ENCODE measurements around the gene LUZP4.

LUZP4 gene

DNA sequence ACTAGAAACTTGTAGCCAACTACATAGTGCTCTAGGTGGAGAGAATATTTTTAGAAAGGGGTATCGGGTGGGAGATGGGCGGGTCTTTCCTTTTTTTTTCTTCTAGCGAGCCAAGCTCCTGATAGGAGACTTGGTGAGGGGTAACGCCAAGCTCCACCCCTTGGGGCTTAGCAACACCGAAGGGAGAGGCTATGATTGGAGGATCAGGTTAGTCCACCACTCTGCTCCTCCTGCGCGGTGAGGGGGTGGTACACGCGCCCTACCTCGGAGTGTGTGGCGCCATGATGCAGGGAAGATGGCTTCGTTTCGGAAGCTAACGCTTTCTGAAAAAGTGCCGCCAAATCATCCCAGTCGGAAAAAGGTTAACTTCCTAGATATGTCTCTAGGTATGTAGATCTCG lies at the start of gene LUZP4:
TSS of gene LUZP4 (plus strand) at position 251 of the 400 bp plus-strand sequence. CDS start at position 296, 45 bp downstream.
- TF ChIP-seq, protein P1, sequence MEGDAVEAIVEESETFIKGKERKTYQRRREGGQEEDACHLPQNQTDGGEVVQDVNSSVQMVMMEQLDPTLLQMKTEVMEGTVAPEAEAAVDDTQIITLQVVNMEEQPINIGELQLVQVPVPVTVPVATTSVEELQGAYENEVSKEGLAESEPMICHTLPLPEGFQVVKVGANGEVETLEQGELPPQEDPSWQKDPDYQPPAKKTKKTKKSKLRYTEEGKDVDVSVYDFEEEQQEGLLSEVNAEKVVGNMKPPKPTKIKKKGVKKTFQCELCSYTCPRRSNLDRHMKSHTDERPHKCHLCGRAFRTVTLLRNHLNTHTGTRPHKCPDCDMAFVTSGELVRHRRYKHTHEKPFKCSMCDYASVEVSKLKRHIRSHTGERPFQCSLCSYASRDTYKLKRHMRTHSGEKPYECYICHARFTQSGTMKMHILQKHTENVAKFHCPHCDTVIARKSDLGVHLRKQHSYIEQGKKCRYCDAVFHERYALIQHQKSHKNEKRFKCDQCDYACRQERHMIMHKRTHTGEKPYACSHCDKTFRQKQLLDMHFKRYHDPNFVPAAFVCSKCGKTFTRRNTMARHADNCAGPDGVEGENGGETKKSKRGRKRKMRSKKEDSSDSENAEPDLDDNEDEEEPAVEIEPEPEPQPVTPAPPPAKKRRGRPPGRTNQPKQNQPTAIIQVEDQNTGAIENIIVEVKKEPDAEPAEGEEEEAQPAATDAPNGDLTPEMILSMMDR (IDR thresholded peaks at IDR 0.05): no peak
- no peak for DNase-seq (ENCODE audit: low spot score)
- Histone ChIP-seq H3K27ac (no peak within 1 kb of the TSS), H3K4me3 (no peak within 1 kb of the TSS)

DNA sequence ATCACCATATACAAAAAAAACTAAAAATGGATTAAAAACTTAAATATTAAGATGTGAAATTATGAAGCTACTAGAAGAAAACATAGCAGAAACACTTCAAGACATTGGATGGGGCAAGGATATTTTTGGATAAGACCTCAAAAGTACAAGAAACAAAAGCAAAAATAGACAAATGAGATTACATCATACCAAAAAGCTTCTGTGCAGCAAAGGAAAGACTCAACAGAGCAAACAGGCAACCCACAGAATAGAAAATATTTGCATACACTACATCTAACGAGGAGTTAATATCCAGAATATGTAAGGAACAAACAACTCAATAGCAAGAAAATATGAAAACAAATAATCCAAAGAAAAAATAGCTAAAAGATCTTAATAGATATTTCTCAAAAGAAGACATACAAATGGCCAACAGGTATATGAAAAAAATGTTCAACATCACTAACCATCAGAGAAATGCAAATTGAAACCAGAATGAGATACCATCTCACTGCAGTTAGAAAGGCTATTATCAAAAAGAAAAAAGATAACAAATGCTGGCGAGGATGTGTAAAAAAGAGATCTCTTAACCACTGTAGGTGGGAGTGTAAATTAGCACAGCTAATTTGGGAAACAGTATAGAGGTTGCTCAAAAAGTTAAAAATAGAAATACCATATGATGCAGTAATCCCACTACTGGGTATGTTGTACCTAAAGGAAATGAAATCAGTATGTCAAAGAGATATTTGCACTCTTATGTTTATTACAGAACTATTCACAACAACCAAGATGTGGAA lies 37.9 kb upstream of the LUZP4 start:
- Histone ChIP-seq H3K27ac (no peak overlapping the region), H3K4me3 (no peak overlapping the region)
- TF ChIP-seq, protein P1 (IDR thresholded peaks at IDR 0.05): no peak
- DNase-seq (ENCODE audit: low spot score): no peak

DNA sequence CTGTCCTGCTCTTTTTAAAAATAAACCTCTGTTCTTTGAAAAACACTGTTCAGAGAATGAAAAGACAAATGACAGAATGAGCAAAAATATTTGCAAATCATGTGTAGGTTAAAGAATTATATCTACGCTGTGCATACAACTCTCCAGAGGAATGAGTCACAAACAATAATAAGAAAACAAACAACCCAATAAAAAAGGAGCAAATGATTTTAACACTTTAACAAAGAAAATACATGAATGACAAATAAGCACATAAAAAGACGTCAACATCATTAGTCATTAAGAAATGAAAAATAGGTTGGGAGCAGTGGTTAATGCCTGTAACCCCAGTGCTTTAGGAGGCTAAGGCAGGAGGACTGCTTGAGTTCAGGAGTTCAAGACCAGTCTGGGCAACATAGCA lies 34.5 kb upstream of the LUZP4 start:
- Histone ChIP-seq H3K27ac (no peak overlapping the region), H3K4me3 (no peak overlapping the region)
- TF ChIP-seq, protein P1 (IDR thresholded peaks at IDR 0.05): no peak
- no peak for DNase-seq (ENCODE audit: low spot score)

DNA sequence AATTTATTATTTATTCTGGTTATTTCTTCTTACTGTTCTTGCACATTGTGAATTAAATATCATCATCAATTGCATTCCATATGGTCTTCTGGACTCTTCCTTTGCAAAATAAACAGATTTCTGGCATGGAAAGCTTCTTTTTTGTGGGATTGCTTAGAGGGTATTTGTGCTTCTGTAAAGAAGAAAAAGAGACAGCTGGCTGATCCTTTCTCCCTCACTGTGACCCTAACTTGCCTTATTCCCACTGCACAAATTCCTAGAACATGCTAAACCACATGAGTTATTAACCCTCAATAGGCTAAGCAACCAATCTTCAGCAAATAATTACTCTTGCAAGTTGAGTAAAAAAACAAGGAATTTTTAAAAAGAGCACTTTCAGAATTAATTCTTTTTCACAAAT lies 31.8 kb upstream of the LUZP4 start:
- no peak for DNase-seq (ENCODE audit: low spot score)
- TF ChIP-seq, protein P1 (IDR thresholded peaks at IDR 0.05): no peak
- H3K27ac ChIP-seq: no peak overlapping the region
- no peak overlapping the region for H3K4me3 ChIP-seq

DNA sequence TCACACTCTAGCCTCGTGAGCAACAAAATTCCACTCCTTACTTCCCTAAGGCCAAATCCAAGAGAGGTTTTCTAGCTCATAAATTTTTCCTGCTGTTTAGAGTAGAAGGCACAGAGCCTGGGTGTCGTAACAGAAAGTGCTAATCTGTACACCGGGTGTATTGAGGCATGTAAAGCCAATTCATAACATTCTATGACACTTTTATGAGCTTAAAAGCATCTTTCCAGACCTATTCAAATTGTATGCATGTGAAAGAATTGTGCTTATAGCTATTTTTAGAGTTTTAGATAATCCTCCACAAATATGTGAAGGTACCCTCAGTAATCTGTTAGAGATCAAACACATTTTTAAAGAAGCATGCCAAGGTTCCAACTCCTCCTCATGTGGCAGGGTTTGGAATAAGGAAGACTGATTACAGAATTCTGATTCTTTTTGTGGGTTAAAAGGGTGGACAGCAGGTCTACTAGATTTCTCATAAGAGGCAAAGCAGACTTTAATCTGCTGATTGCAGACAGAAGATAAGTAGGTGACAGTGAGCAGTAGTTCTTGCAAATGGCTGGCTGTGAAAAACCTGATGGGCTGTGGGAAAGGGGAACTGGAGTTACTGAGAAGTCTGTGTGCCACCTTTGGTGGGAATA lies 30.2 kb upstream of the LUZP4 start:
- TF ChIP-seq, protein P1 (IDR thresholded peaks at IDR 0.05): no peak
- no peak overlapping the region for H3K4me3 ChIP-seq
- no peak for DNase-seq (ENCODE audit: low spot score)
- no peak overlapping the region for H3K27ac ChIP-seq

GRCh38 chrX:115260330-115260729 lies 29.2 kb upstream of the LUZP4 start:
- DNase-seq (ENCODE audit: low spot score): no peak
- no peak overlapping the region for H3K4me3 ChIP-seq
- TF ChIP-seq, protein P1 (IDR thresholded peaks at IDR 0.05): no peak
- H3K27ac ChIP-seq: no peak overlapping the region

- no peak for DNase-seq (ENCODE audit: low spot score)
- TF ChIP-seq, protein P1 (IDR thresholded peaks at IDR 0.05): no peak
Measured at GRCh38 chrX:115261148-115261547, 28.4 kb upstream of the LUZP4 start.

More at GRCh38 chrX:115261148-115261547, 28.4 kb upstream of the LUZP4 start:
- Histone ChIP-seq H3K27ac (no peak overlapping the region), H3K4me3 (no peak overlapping the region)

All from coronary artery (tissue), 2 donors.